Mesothelial cell of epicardium (in vitro differentiated cells): ENCODE data around the gene LRRC45. TPM values are rescaled to one million over a fixed set of nuclear protein-coding genes. Genes with fewer than 3 reads are reported as not detected.

ENCODE experiments used
- DNase-seq, 2 experiments: peaks; one replicate each; pipeline ENCODE4 v3.0.0; 2021; ENCODE audit warnings: low spot score in 2 of 2; ENCODE audit not compliant: unreplicated experiment in 2 of 2
- H3K27ac Mint-ChIP-seq: 2 replicates; pipeline ENCODE4 v1.8.0; 2021; ENCODE audit warnings: mixed read lengths
- H3K27me3 Mint-ChIP-seq: 2 replicates; pipeline ENCODE4 v1.8.0; 2021; ENCODE audit warnings: low read depth, mixed read lengths
- H3K36me3 Mint-ChIP-seq: 2 replicates; pipeline ENCODE4 v1.8.0; 2021; ENCODE audit warnings: mixed read lengths
- H3K4me1 Mint-ChIP-seq: 2 replicates; pipeline ENCODE4 v1.8.0; 2021; ENCODE audit warnings: mixed read lengths
- H3K4me3 Mint-ChIP-seq: 2 replicates; pipeline ENCODE4 v1.8.0; 2021; ENCODE audit warnings: mild to moderate bottlenecking, moderate library complexity, mixed read lengths
- H3K9me3 Mint-ChIP-seq: 2 replicates; pipeline ENCODE4 v1.8.0; 2021; ENCODE audit warnings: mixed read lengths
- total RNA-seq: library from RNA; stranded (reverse); gene quantifications from 3 replicates; pipeline ENCODE4 v1.2.1, GENCODE V29; 2021
- TF ChIP-seq, protein P1 (sequence below): fragments of 200-600 bp; sonication (generic); IDR thresholded peaks from one replicate; pipeline ENCODE4 v1.5.0; 2021; ENCODE audit warnings: antibody characterized with exemption; ENCODE audit not compliant: unreplicated experiment

The LRRC45 gene
- total RNA-seq, 1 donor from 2014 or later = 16.9 TPM

DNA sequence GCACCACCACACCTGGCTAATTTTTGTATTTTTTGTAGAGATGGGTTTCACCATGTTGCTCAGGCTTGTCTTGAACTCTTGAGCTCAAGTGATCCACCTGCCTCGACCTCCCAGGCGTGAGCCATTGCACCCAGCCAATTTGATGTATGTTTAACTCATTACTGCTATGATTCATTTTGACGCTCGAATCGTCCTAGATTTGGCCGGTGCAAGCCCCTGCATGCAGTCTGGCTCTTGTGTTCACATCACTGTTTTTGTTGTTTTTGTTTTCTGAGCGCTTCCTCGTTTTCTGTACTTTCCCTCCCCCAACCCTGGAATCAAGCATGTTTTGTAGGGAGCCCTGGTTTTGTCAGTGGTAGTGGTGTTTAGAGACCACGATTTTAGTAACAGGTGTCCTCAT is 50.3 kb downstream of the LRRC45 start:
- H3K27me3 Mint-ChIP-seq = peaks cover 19% of the 10 kb centered on the region
- H3K36me3 Mint-ChIP-seq = peaks cover 3% of the 10 kb centered on the region
- TF ChIP-seq, protein P1, sequence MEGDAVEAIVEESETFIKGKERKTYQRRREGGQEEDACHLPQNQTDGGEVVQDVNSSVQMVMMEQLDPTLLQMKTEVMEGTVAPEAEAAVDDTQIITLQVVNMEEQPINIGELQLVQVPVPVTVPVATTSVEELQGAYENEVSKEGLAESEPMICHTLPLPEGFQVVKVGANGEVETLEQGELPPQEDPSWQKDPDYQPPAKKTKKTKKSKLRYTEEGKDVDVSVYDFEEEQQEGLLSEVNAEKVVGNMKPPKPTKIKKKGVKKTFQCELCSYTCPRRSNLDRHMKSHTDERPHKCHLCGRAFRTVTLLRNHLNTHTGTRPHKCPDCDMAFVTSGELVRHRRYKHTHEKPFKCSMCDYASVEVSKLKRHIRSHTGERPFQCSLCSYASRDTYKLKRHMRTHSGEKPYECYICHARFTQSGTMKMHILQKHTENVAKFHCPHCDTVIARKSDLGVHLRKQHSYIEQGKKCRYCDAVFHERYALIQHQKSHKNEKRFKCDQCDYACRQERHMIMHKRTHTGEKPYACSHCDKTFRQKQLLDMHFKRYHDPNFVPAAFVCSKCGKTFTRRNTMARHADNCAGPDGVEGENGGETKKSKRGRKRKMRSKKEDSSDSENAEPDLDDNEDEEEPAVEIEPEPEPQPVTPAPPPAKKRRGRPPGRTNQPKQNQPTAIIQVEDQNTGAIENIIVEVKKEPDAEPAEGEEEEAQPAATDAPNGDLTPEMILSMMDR = no peak
- peaks cover 4% of the 10 kb centered on the region for H3K9me3 Mint-ChIP-seq
- no peaks in the 10 kb centered on the region for H3K4me1 Mint-ChIP-seq
- H3K4me3 Mint-ChIP-seq = no peak overlapping the region
- no peak overlapping the region for H3K27ac Mint-ChIP-seq
- DNase-seq = no peak

DNA sequence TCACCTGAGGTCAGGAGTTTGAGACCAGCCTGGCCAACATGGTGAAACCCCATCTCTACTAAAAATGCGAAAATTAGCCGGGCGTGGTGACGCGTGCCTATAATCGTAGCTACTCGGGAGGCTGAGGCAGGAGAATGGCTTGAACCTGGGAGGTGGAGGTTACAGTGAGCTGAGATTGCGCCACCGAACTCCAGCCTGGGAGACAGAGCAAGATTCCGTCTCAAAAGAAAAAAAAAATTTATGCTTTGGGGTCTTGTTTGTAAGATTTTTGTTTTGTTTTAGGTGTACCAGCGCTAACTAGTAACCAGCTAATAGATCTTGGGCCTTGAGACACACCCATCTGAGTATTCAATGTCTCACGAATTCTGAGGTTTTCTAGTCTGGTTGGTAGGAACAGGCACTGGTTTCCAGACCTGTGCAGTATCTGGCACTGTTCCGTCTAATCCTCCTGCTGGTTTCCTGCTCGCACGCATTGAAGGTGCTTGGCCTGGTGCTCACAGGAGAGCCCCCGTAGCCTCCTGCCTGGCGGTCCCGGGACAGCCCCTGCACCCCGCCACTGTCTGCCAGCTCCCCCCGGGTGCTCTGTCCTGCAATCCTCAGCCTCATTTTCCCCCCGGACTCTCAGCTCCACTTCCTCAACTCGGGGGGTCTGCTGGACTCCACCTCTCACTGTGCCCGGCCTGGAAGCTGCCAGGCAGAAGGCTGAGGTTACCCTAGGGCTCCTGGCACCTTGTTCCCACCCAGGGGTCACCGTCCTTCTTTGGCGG is 53.1 kb downstream of the LRRC45 start:
- Mint-ChIP-seq H3K36me3 (peaks cover 3% of the 10 kb centered on the region), H3K4me1 (no peaks in the 10 kb centered on the region)

DNA sequence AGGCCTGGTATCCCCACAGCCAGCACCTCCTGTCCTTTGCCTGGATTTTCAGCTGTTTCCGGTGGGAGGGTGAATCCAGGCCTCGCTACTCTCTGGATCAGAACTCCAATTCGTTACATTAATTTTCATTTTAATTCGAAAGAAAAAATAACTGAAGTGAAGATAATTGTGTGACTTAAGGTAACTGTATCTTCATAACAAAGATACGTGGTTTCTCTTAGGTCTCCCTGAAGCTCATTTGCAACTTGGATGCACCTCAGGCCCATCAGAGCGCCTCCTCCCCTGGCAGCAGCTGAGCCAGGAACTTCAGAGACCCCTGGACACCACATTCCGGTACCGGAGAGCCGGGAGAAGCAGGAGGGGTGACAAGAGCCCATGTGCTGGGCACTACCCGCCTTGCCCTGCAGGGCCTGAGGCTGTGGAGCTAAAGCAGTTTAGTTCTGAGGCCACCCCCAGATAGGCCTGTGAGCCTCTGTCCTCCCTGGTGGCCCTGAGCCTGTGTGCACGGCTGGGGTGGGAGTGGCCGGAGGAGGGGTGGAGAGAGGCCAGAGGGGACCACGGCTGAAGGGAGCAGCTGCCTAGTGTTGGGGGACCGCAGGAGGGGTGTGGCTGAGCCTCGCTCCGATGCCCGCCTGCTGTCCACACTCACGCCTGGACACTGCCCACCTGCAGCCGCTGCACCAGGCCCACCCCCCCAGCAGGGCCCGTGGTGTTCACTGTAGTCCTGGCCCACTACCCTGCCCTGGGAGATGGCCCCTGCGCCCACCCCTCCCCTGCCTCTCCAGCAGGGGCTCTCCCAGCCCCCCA is 53.9 kb downstream of the LRRC45 start:
- Mint-ChIP-seq H3K36me3 (peaks cover 3% of the 10 kb centered on the region), H3K27ac (peak overlapping the region; percentile 34), H3K4me1 (no peaks in the 10 kb centered on the region), H3K9me3 (peaks cover 4% of the 10 kb centered on the region), H3K4me3 (no peak overlapping the region), H3K27me3 (peaks cover 16% of the 10 kb centered on the region)
- DNase-seq = no peak
- TF ChIP-seq, protein P1 = peak; percentile 4

More for the DNA sequence above, 53.1 kb downstream of the LRRC45 start:
- Mint-ChIP-seq H3K27me3 (peaks cover 16% of the 10 kb centered on the region), H3K27ac (no peak overlapping the region), H3K9me3 (peaks cover 4% of the 10 kb centered on the region), H3K4me3 (no peak overlapping the region)
- no peak for DNase-seq
- TF ChIP-seq, protein P1 = no peak

DNA sequence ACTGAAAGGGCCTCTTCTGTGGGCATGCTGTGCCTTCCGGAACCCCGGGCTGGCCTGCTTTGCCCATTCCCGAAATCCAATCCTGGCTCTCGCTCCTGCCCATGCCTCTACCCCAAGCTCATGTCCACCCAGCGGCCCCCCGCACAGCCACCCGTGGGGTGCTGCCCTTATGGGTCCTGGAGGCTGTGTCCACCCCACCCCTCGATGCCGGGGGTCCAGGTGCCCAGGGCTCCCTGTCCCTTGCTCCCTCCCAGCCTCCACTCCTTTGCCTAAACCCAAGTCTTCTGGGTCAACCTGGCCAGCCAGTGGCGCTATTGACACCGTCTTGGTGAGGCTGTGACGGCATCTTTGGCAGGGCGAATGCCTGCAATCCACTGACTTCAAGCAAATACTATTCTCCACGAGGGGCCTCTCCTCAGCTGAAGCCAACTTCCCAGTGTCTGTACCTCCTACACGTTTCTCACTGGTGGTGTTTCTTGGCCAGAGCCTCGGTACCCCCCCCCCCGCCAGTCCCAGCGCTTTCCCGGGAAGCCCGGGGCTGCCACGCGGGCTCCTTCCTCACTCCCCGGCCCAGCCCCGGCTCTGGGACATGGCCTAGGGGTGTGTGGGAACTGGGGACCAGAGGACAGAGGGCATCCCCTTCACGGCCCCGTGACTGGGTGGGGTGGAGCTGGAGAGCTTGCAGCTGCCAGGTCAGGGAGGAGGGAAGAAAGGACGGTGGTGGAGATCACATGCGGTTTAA is 54.7 kb downstream of the LRRC45 start:
- H3K27me3 Mint-ChIP-seq = peaks cover 13% of the 10 kb centered on the region
- H3K36me3 Mint-ChIP-seq = peaks cover 3% of the 10 kb centered on the region
- H3K4me3 Mint-ChIP-seq = no peak overlapping the region
- no peak for DNase-seq
- H3K27ac Mint-ChIP-seq = no peak overlapping the region
- no peaks in the 10 kb centered on the region for H3K4me1 Mint-ChIP-seq
- TF ChIP-seq, protein P1 = no peak
- peaks cover 4% of the 10 kb centered on the region for H3K9me3 Mint-ChIP-seq

DNA sequence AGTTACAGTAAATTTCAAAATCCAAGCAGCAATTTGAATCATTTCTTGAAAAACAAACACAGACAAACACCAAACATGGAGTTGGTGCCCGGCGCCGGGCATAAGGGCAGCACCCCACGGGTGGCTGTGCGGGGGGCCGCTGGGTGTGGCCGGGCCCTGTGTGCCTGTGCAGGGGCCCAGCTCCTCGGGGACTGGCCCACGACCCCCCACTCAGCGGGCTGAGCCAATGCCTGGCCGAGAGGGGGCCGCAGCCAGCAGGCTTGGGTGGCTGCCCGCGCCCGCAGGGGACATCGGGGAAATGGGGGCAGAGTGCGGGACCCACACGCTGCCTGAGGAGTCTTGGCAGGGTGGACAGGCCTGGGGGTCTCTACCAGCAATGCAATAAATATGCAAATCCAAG is 55.3 kb downstream of the LRRC45 start:
- peaks cover 3% of the 10 kb centered on the region for H3K36me3 Mint-ChIP-seq
- H3K9me3 Mint-ChIP-seq = peaks cover 3% of the 10 kb centered on the region
- no peaks in the 10 kb centered on the region for H3K4me1 Mint-ChIP-seq
- TF ChIP-seq, protein P1 = no peak
- H3K27ac Mint-ChIP-seq = no peak overlapping the region
- peaks cover 10% of the 10 kb centered on the region for H3K27me3 Mint-ChIP-seq
- no peak for DNase-seq
- no peak overlapping the region for H3K4me3 Mint-ChIP-seq
